Measurements from ENCODE around the gene CIITA. TPM values are rescaled to one million over a fixed set of nuclear protein-coding genes. Genes with fewer than 3 reads are reported as not detected.
A peak's percentile ranks its signal among the peaks of the same experiment; 100 is the strongest.
"Not testable (repeated sequence)": the region's sequence is repeated elsewhere in the genome, so short reads cannot be mapped to it uniquely, and the experiment has no call there.

CIITA gene
- total and polyA plus RNA-seq, 9 of the 15 experiments (the other 6 are each of a cell fraction or from before 2014, with no cell fraction given) = 0.01 to 0.20 (median 0.11) TPM; not detected in 4

GRCh38 chr16:10966129-10966528, 89.1 kb downstream of the CIITA start (continued):
- no peak for TF ChIP-seq NFE2 (IDR thresholded peaks at IDR 0.05; ENCODE audit: low read depth)
- no peak for TF ChIP-seq ZNF717 (CRISPR knock-in tag; IDR thresholded peaks at IDR 0.05)
- TF ChIP-seq BCOR (IDR thresholded peaks at IDR 0.05) = peak; percentile 46; the same call in 1 of the 2 replicates
- TF ChIP-seq TFE3 (CRISPR knock-in tag; IDR thresholded peaks at IDR 0.05) = no peak
- TF ChIP-seq TRIM24 (IDR thresholded peaks at IDR 0.05) = peak; percentile 19 to 50; a peak in 3 of 4 replicates
- no peak for TF ChIP-seq CBX3 (IDR thresholded peaks at IDR 0.05; ENCODE audit: borderline replicate concordance in 1 of 2, low read length in 2 of 2)
- TF ChIP-seq WHSC1 (IDR thresholded peaks at IDR 0.05; ENCODE audit: low read length) = no peak
- TF ChIP-seq ARHGAP35 (IDR thresholded peaks at IDR 0.05; ENCODE audit: partially characterized antibody) = no peak
- TF ChIP-seq BHLHE40 (IDR thresholded peaks at IDR 0.05; ENCODE audit: low read length) = peak; percentile 79

GRCh38 chr16:10966559-10966958, 89.6 kb downstream of the CIITA start:
- H3K4me2 ChIP-seq (ENCODE audit: insufficient read depth, low read length) = peak overlapping the region; percentile 51; the same call in 1 of the 2 replicates
- H3K27ac ChIP-seq (ENCODE audit: extremely low read depth, low read depth, low read length); H2AFZ ChIP-seq (ENCODE audit: low read depth, low read length); H3K4me3 ChIP-seq; H3K79me2 ChIP-seq (ENCODE audit: control insufficient read depth, insufficient read depth, low read length); intact Hi-C loops (cut with micrococcal nuclease); H3K27me3 ChIP-seq (ENCODE audit: control insufficient read depth in 2 of 2, insufficient read depth in 2 of 2, low read length in 2 of 2); H3K9ac ChIP-seq (ENCODE audit: insufficient read depth in 1 of 2, low read depth in 2 of 2, low read length in 2 of 2); ATAC-seq; POLR2A ChIA-PET; H3K9me1 ChIP-seq (ENCODE audit: control insufficient read depth, insufficient read depth, low read length); CTCF ChIA-PET (ENCODE audit: low intra/inter-chr PET ratio); H4K20me1 ChIP-seq (replicated peaks; ENCODE audit: control insufficient read depth, insufficient read depth, low read length); DNase-seq (ENCODE audit: extremely low read depth in 1 of 4, low spot score in 3 of 4); FAIRE-seq; BruUV-seq (replicated peaks); H3K9me3 ChIP-seq (replicated peaks; ENCODE audit: control insufficient read depth, insufficient read depth, low read depth, low read length): not testable (repeated sequence)
- H3K36me3 ChIP-seq (ENCODE audit: control insufficient read depth, insufficient read depth, low read length) = peaks cover 55% of the 10 kb centered on the region
- 15% methylated on average over 4 of the region's 4 CpGs for WGBS (ENCODE audit: insufficient coverage, low coverage, missing lambda C conversion rate)
- in situ Hi-C loops (cut with MboI) = loop anchor here (5.0 to 25.0 kb wide), 3 partner anchors 396 to 696 kb away; partner anchors contain the start of gene SNN
- peaks cover 17 to 18% of the 10 kb centered on the region in 2 experiments for H3K4me1 ChIP-seq (replicated peaks in 1 of 2; ENCODE audit: control insufficient read depth in 2 of 2, insufficient read depth in 2 of 2, low read length in 2 of 2)
- TF ChIP-seq MNT (conservative IDR thresholded peaks at IDR 0.05) = 0 out of 4 replicates have a peak, but pooled peaks of 1 of the 2 experiments have one; percentile 14
- TF ChIP-seq ZNF584 (CRISPR knock-in tag; IDR thresholded peaks at IDR 0.05; ENCODE audit: low read depth) = 0 out of 2 replicates have a peak, but pooled peaks have one; percentile 29
- peak; percentile 28; the same call in 1 of the 2 replicates for TF ChIP-seq USF1 (CRISPR knock-in tag; IDR thresholded peaks at IDR 0.05)
- TF ChIP-seq CHD2 (IDR thresholded peaks at IDR 0.05; ENCODE audit: low read depth, low read length) = peak; percentile 61; the same call in 1 of the 2 replicates
